ENCODE results near the gene DYSF.

Gene DYSF

DNA sequence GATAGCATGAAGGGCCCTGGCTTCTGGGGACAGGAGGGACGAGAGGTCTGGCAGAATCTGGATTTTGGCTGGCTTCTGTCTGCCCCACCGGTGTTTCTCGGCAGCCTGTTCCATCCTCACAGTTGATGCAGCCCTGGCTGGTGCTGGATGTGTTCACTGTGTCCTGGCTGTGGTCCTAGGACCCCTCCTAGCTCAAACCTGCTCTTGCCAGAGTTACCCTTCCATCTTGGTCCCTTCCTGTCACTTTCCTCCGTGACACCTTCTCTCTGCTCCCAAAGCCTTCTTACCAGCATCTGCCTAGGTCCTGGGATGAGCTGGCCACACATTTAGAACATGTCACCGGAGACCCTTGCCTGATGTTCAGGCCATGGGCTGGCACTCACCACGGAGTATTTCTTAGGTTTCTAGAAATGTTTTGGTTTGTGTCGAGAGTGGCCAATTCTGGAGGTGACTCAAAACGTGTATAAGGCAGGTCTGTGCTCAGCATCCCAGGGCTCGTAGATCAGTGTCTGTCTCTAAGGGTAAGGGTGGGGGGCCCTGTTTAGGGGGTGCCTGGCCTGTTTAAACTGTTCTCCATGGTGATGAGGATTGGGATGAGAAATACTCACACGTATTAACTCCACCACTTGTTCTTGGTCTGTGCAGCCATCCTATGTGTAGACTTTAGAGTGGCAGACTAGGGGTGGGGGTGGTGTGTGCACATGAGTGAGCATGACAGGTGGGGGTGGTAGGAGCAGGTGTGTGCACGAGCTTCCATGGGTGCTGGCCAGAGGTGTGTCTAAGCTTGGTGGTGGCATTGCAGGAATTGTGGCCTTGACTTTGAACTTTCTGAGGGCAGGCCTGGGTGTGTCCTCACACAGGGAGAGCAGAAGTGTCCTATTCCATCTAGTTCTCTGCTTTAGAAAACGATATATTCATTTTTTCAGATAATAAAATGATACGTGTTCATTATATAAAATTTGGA lies 162.7 kb downstream of the DYSF start:
- DNase-seq (ENCODE audit: low read depth): no peak

GRCh38 chr2:71617266-71617665 lies 163.9 kb downstream of the DYSF start:
- no peak for DNase-seq (ENCODE audit: low read depth)

- DNase-seq (ENCODE audit: low read depth): no peak
Observed at GRCh38 chr2:71618327-71619113, 165.2 kb downstream of the DYSF start.

DNA sequence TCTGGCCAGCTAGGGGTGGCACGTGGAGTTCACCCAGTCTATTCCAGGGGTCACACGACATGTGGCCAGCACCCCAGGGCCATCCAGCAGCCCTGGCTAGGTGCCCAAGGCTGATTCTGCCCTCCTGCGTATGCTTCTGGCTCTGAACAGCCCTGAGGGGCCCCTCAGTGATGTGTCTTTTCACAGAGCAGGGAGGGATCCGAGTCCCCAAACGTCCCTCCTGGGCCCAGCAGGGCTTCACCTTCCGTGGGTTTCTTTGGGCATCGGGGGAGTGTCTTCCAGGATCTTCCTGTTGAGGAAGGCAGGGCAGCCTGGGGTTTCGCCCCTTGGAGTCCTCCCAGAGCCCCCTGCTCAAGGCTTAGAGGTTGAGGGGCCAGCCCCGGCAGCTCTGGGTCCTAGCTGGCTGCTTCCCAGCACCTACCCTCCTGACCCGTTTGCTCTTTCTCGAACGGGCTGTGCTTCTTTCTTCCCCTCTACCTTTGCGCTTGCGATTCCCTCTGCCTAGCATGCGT lies 165.9 kb downstream of the DYSF start:
- DNase-seq (ENCODE audit: low read depth): no peak

DNA sequence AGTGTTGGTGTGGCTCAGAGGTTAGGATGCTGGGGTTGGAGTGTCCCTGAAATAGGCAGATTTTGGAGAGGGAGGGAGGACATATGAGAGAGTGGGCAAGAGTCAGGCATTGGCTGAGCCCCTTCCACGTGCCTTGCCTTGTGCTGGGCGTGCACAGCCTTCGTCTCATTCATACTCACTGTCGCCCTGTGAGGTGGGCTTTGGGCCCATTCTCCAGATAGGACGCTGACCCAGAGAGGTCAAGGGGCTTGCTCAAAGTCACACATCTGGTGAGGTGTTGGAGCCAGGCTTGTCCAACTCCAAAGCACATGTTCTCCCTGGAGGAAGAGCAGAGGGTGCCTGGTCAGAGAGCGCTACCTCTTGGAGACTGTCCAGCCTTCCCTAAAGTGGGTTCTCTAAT lies 166.8 kb downstream of the DYSF start:
- DNase-seq (ENCODE audit: low read depth): no peak

DNA sequence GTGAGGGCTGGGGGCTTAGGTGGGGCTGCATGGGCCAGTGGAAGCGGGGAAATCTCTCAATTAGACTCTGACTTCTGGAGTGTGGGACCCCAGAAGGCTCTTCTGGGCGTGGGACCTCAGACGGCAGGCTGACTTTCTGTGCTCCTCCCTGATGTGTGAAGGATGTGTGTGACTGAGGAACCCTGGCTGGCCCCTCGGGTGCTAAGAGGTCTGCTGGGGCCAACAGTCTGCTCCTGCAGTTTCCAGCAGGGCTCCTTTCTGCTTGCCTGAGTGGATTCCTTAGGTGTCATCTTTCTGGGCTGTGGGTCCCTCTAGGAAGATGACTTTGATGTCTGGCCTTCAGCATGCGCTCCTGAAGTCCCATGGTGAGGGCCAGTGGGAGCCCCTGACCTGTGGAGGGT lies 167.5 kb downstream of the DYSF start:
- DNase-seq (ENCODE audit: low read depth): no peak

GRCh38 chr2:71629273-71629672 lies 175.9 kb downstream of the DYSF start:
- no peak for DNase-seq (ENCODE audit: low read depth)

GRCh38 chr2:71629771-71630453 lies 176.6 kb downstream of the DYSF start:
- DNase-seq (ENCODE audit: low read depth): no peak

DNA sequence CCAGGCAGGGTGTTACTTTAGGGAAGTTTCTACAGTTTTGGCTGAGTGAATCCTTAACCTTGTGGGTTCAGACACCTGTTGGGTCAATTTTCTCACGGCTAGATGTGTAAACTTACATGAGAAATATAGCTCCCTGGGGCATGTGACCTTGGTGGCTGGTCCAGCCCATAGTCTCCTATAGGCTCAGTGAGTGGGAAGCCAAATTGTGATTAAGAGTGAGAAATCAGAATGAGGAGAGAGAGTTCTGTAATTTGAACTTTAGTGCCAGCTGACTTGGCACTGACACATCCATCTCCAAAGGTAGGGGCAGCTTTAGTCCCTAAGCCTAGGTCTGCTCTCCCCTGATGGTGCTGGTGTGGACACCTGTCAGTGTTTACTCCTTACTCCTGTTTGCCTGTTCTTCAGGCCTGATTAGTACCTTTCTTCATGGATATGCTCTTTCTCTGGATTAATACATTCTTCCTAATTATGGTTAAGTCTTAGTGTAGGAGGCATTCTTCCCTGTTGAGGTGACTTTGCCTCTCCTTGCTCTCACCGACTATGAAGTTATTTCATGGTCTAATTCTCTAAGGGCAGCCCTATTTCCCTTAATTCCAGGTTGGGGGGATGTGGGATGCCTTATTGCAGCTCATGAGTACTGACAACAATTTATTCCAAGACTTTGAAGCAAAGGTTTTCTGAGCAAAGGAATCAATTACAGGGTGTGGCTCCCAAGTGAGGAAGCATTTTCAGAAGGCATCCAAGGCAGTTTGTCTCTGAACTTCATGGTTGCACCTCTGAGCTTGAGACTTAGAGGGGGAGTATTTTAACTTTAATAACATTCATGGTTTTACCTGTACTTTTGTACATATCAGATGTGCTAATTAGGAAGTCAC lies 177.3 kb downstream of the DYSF start:
- DNase-seq (ENCODE audit: low read depth): no peak

- peak; percentile 20 for DNase-seq (ENCODE audit: low read depth)
Observed at GRCh38 chr2:71631411-71631931, 178.1 kb downstream of the DYSF start.

DNA sequence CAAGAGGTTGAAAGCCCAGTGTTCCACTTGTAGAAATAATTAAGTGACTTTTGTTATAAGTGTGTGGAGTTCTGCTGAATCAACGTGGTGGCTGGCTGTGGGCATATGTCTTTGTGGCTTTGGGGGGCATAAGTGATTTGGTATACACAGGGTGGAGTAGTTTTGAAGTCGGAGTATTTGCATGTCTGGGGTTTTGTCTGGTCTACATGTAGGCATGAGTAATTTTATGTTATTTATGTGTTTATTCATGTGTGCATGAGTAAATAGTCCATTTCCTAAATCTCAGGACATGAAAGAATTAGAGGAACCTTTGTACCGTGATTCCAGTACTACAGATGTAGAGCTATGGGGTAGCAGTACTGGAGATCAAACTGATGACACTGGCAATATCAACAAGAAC lies 179.7 kb downstream of the DYSF start:
- no peak for DNase-seq (ENCODE audit: low read depth)

DNA sequence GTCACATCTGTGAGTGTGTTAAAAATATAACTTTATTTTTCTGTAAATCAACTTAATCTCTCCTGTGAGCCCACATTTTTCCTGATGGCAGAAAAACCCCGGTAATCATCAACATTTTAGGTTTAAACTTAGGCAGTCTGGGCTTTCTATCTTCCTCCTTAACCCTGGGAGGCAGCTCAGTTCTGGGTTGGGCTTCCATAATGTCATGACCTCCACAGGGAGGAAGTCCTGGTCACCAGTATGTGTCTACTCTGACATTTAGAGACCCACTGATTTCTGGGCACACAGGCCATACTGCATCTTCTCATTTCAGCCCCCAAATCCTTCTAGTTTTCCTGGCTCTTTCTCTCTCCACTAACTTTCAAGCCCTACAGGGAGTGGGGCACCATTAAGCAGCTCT lies 181.2 kb downstream of the DYSF start:
- no peak for DNase-seq (ENCODE audit: low read depth)

GRCh38 chr2:71635798-71636197 lies 182.4 kb downstream of the DYSF start:
- no peak for DNase-seq (ENCODE audit: low read depth)

- DNase-seq (ENCODE audit: low read depth): no peak
Observed at GRCh38 chr2:71637168-71637567, 183.8 kb downstream of the DYSF start.

GRCh38 chr2:71637736-71638135 lies 184.4 kb downstream of the DYSF start:
- DNase-seq (ENCODE audit: low read depth): no peak

- DNase-seq (ENCODE audit: low read depth): no peak
Observed at GRCh38 chr2:71639735-71640134, 186.4 kb downstream of the DYSF start.

DNA sequence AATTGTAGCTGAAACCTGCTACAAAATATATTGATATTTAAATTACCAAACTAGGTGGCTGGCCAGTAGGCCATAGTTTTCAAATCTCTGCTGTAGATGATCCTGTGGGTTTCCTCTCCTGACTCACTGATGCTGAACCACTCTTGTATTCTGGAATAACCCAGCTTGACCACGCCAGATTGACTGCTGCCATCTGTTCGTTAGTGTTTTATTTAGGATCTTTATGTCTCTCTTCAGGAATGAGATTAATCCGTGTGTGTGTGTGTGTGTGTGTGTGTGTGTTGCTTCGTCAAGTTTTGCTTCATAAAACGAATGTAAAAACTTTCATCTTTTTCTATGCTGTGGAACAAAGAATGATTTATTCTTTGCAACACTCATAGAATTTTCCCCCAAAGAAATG lies 187.1 kb downstream of the DYSF start:
- no peak for DNase-seq (ENCODE audit: low read depth)

DNA sequence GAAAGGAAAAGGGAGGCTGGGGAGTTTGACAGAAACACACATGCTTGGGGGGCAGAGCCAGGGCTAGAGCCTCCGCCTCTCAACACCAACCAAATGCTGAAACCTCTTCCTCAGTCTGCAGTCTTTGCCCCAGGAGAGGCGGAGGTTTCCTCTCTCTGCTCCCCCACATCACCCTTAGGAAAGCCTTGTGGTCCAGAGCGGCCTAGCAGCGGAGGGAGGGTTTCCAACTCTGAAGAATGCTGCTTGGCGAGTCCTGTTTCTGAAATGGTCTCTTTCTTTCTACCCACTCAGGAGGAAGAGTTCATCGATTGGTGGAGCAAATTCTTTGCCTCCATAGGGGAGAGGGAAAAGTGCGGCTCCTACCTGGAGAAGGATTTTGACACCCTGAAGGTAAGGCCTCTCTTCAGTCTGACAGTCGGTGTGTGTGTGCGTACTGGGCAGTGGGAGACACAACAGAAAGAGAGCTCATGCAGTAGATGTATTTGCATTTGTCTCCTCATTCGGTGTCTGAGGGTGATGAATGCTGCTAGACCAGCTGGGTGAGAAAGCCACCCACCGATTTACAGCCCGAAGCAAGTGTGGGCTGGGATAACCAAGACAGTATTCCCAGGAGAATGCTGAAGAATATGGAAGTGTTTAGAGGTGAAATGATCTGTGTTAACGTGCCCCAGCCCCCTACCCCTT lies 190.5 kb downstream of the DYSF start:
- no peak for DNase-seq (ENCODE audit: low read depth)

- peak; percentile 40 for DNase-seq (ENCODE audit: low read depth)
Observed at GRCh38 chr2:71646028-71646427, 192.7 kb downstream of the DYSF start.

DNA sequence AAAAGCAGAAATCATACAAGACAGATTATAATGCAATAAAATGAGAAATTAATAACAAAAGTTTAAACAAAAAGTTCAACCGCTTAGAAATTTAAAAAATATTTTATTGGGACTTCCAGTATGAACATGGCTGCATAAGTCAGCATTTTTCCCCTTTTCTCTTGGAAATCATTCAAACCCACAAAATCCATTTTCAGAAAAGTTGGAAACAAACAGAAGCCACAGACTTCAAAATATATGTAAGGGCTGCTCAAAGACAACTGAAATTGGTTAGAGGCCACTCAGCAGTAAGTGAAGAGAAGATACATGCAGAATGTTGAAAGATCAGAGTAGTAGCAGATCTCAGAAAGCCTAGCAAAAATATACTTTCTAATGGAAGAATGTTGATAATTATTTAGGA lies 194.0 kb downstream of the DYSF start:
- no peak for DNase-seq (ENCODE audit: low read depth)

DNA sequence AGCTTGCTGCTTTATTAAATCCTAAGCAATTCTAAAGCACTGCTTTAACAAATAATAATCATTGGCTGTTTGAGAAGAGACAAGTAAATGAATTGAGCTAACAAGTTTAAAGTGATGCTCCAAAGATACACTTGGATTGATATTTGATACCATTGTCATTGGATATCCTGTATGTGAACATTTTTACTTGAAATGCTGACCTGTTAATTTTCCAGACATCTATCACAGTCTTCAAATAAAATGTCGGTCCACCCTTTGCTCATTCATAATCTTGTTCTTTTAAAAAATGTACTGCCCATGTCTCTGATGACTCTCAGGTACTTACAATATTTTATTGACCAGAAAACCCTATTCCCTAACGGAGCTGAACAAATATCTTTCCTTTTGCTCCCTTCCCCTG lies 202.1 kb downstream of the DYSF start:
- DNase-seq (ENCODE audit: low read depth): no peak
